ENCODE results near the gene TRIM26. TPM values are rescaled to one million over a fixed set of nuclear protein-coding genes. Genes with fewer than 3 reads are reported as not detected.

Gene TRIM26
- total and polyA plus RNA-seq, 2 of the 13 experiments (the other 11 are each of a cell fraction or from before 2014, with no cell fraction given): 27.1 to 38.7 TPM

DNA sequence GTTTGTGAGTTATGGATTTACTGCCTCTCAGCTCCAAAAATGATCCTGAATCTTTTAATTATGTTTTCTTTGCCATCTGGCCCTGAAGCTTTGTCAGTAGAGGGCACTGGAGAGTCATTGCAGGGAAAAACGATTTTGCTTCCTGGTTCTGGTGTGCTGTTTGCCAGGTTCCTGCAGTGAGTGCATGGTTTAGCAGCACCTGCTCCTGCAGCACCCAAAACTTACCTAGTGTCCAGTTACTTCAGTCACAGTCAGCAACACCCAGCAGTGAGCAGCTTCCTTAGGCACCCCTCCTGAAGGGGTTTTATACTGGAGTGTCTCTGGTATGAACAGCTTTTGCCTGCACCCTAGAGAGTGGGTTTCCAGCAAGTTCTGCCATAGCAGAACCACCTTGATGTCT lies 6.0 kb upstream of the TRIM26 start (continued):
- no peak for TF ChIP-seq SP2 (CRISPR knock-in tag; IDR thresholded peaks at IDR 0.05)
- no peak for TF ChIP-seq ZNF121 (CRISPR knock-in tag; IDR thresholded peaks at IDR 0.05)
- peak; percentile 63; the same call in 1 of the 2 replicates for TF ChIP-seq ZNF292 (CRISPR knock-in tag; IDR thresholded peaks at IDR 0.05; ENCODE audit: borderline replicate concordance, low read depth)
- TF ChIP-seq ZNF792 (CRISPR knock-in tag; IDR thresholded peaks at IDR 0.05): peak; percentile 72
- TF ChIP-seq HOXA5 (CRISPR knock-in tag; IDR thresholded peaks at IDR 0.05): no peak
- TF ChIP-seq, protein P1, sequence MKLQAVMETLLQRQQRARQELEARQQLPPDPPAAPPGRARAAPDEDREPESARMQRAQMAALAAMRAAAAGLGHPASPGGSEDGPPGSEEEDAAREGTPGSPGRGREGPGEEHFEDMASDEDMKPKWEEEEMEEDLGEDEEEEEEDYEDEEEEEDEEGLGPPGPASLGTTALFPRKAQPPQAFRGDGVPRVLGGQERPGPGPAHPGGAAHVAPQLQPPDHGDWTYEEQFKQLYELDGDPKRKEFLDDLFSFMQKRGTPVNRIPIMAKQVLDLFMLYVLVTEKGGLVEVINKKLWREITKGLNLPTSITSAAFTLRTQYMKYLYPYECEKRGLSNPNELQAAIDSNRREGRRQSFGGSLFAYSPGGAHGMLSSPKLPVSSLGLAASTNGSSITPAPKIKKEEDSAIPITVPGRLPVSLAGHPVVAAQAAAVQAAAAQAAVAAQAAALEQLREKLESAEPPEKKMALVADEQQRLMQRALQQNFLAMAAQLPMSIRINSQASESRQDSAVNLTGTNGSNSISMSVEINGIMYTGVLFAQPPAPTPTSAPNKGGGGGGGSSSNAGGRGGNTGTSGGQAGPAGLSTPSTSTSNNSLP (IDR thresholded peaks at IDR 0.05; ENCODE audit: low read depth, low read length): peak; percentile 78
- TF ChIP-seq, protein P2, sequence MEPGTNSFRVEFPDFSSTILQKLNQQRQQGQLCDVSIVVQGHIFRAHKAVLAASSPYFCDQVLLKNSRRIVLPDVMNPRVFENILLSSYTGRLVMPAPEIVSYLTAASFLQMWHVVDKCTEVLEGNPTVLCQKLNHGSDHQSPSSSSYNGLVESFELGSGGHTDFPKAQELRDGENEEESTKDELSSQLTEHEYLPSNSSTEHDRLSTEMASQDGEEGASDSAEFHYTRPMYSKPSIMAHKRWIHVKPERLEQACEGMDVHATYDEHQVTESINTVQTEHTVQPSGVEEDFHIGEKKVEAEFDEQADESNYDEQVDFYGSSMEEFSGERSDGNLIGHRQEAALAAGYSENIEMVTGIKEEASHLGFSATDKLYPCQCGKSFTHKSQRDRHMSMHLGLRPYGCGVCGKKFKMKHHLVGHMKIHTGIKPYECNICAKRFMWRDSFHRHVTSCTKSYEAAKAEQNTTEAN (CRISPR knock-in tag; conservative IDR thresholded peaks at IDR 0.05): no peak
- TF ChIP-seq ZNF337 (CRISPR knock-in tag; IDR thresholded peaks at IDR 0.05; ENCODE audit: borderline replicate concordance, low read depth): peak; percentile 47; the same call in 1 of the 2 replicates
- TF ChIP-seq, protein P3, sequence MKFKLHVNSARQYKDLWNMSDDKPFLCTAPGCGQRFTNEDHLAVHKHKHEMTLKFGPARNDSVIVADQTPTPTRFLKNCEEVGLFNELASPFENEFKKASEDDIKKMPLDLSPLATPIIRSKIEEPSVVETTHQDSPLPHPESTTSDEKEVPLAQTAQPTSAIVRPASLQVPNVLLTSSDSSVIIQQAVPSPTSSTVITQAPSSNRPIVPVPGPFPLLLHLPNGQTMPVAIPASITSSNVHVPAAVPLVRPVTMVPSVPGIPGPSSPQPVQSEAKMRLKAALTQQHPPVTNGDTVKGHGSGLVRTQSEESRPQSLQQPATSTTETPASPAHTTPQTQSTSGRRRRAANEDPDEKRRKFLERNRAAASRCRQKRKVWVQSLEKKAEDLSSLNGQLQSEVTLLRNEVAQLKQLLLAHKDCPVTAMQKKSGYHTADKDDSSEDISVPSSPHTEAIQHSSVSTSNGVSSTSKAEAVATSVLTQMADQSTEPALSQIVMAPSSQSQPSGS (CRISPR knock-in tag; IDR thresholded peaks at IDR 0.05): 0 out of 2 replicates have a peak, but pooled peaks have one; percentile 41
- TF ChIP-seq ZNF761 (CRISPR knock-in tag; conservative IDR thresholded peaks at IDR 0.05): no peak
- TF ChIP-seq TGIF2 (CRISPR knock-in tag; IDR thresholded peaks at IDR 0.05): 0 out of 2 replicates have a peak, but pooled peaks have one; percentile 26
- TF ChIP-seq RFX1 (IDR thresholded peaks at IDR 0.05): no peak
- TF ChIP-seq SIX4 (CRISPR knock-in tag; IDR thresholded peaks at IDR 0.05): no peak
- TF ChIP-seq IKZF4 (CRISPR knock-in tag; IDR thresholded peaks at IDR 0.05; ENCODE audit: borderline replicate concordance, low read depth, not compliant biosample characterization): no peak
- TF ChIP-seq ELF1 (CRISPR knock-in tag; IDR thresholded peaks at IDR 0.05): peak; percentile 87
- peak; percentile 87 for TF ChIP-seq SMC3 (IDR thresholded peaks at IDR 0.05; ENCODE audit: low read length)
- TF ChIP-seq ELF3 (CRISPR knock-in tag; IDR thresholded peaks at IDR 0.05): peak; percentile 100
- TF ChIP-seq, protein P4, sequence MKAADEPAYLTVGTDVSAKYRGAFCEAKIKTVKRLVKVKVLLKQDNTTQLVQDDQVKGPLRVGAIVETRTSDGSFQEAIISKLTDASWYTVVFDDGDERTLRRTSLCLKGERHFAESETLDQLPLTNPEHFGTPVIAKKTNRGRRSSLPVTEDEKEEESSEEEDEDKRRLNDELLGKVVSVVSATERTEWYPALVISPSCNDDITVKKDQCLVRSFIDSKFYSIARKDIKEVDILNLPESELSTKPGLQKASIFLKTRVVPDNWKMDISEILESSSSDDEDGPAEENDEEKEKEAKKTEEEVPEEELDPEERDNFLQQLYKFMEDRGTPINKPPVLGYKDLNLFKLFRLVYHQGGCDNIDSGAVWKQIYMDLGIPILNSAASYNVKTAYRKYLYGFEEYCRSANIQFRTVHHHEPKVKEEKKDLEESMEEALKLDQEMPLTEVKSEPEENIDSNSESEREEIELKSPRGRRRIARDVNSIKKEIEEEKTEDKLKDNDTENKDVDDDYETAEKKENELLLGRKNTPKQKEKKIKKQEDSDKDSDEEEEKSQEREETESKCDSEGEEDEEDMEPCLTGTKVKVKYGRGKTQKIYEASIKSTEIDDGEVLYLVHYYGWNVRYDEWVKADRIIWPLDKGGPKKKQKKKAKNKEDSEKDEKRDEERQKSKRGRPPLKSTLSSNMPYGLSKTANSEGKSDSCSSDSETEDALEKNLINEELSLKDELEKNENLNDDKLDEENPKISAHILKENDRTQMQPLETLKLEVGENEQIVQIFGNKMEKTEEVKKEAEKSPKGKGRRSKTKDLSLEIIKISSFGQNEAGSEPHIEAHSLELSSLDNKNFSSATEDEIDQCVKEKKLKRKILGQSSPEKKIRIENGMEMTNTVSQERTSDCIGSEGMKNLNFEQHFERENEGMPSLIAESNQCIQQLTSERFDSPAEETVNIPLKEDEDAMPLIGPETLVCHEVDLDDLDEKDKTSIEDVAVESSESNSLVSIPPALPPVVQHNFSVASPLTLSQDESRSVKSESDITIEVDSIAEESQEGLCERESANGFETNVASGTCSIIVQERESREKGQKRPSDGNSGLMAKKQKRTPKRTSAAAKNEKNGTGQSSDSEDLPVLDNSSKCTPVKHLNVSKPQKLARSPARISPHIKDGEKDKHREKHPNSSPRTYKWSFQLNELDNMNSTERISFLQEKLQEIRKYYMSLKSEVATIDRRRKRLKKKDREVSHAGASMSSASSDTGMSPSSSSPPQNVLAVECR (CRISPR knock-in tag; IDR thresholded peaks at IDR 0.05; ENCODE audit: borderline replicate concordance): peak; percentile 45; the same call in 1 of the 2 replicates
- TF ChIP-seq, protein P5, sequence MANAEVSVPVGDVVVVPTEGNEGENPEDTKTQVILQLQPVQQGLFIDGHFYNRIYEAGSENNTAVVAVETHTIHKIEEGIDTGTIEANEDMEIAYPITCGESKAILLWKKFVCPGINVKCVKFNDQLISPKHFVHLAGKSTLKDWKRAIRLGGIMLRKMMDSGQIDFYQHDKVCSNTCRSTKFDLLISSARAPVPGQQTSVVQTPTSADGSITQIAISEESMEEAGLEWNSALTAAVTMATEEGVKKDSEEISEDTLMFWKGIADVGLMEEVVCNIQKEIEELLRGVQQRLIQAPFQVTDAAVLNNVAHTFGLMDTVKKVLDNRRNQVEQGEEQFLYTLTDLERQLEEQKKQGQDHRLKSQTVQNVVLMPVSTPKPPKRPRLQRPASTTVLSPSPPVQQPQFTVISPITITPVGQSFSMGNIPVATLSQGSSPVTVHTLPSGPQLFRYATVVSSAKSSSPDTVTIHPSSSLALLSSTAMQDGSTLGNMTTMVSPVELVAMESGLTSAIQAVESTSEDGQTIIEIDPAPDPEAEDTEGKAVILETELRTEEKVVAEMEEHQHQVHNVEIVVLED (CRISPR knock-in tag; IDR thresholded peaks at IDR 0.05; ENCODE audit: borderline replicate concordance): peak; percentile 31; the same call in 1 of the 2 replicates
- no peak for TF ChIP-seq FLYWCH1 (CRISPR knock-in tag; IDR thresholded peaks at IDR 0.05)
- TF ChIP-seq ZNF136 (CRISPR knock-in tag; IDR thresholded peaks at IDR 0.05; ENCODE audit: low read depth): peak; percentile 79; the same call in 1 of the 2 replicates
